Hepatocyte (in vitro differentiated cells): ENCODE data around the gene RAB3IL1. TPM values are rescaled to one million over a fixed set of nuclear protein-coding genes. Genes with fewer than 3 reads are reported as not detected.

ENCODE experiments used
- DNase-seq: peaks from one replicate; pipeline ENCODE4 v3.0.0-alpha.2; 2016; ENCODE audit warnings: low spot score
- H2AFZ ChIP-seq: fragments of 200-600 bp; sonication (generic); 2 replicates; pipeline ENCODE4 v1.6.0; 2016; ENCODE audit warnings: antibody characterized with exemption, mild to moderate bottlenecking
- H3K27ac ChIP-seq: fragments of 200-600 bp; sonication (generic); 2 replicates; pipeline ENCODE4 v1.5.1; 2016; ENCODE audit warnings: mild to moderate bottlenecking
- H3K27me3 ChIP-seq: fragments of 200-600 bp; sonication (generic); 2 replicates; pipeline ENCODE4 v1.6.1; 2016
- H3K36me3 ChIP-seq: fragments of 200-600 bp; sonication (generic); replicated peaks from 2 replicates; pipeline ENCODE4 v1.5.1; 2016; ENCODE audit warnings: low read depth; ENCODE audit not compliant: insufficient read depth
- H3K4me1 ChIP-seq: fragments of 200-600 bp; sonication (generic); 2 replicates; pipeline ENCODE4 v1.5.1; 2016; ENCODE audit warnings: mild to moderate bottlenecking, moderate library complexity; ENCODE audit not compliant: insufficient read depth
- H3K4me2 ChIP-seq: fragments of 200-600 bp; sonication (generic); 2 replicates; pipeline ENCODE4 v1.6.0; 2016
- H3K4me3 ChIP-seq: fragments of 200-600 bp; sonication (generic); 2 replicates; pipeline ENCODE4 v1.5.1; 2016; ENCODE audit warnings: mild to moderate bottlenecking
- H3K79me2 ChIP-seq: fragments of 200-600 bp; sonication (generic); 2 replicates; pipeline ENCODE4 v1.6.0; 2017; ENCODE audit warnings: mild to moderate bottlenecking
- H3K9me2 ChIP-seq: fragments of 200-600 bp; sonication (generic); replicated peaks from 2 replicates; pipeline ENCODE4 v1.6.0; 2017; ENCODE audit warnings: mild to moderate bottlenecking; ENCODE audit not compliant: insufficient read depth
- H3K9me3 ChIP-seq: fragments of 200-600 bp; sonication (generic); 2 replicates; pipeline ENCODE4 v1.5.1; 2016; ENCODE audit warnings: low read depth, mild to moderate bottlenecking
- H4K20me1 ChIP-seq: fragments of 200-600 bp; sonication (generic); 2 replicates; pipeline ENCODE4 v1.6.0; 2016; ENCODE audit warnings: mild to moderate bottlenecking; ENCODE audit not compliant: insufficient read depth, poor library complexity, severe bottlenecking
- EZH2 ChIP-seq: fragments of 200-600 bp; sonication (generic); IDR thresholded peaks from 2 replicates; pipeline ENCODE4 v1.6.1; 2016; ENCODE audit warnings: antibody characterized with exemption, mild to moderate bottlenecking, borderline replicate concordance
- EZH2phosphoT487 ChIP-seq: fragments of 200-600 bp; sonication (generic); IDR thresholded peaks from one replicate; pipeline ENCODE4 v1.6.1; 2018; ENCODE audit warnings: antibody characterized with exemption, mild to moderate bottlenecking, low read depth, moderate library complexity; ENCODE audit not compliant: unreplicated experiment, severe bottlenecking
- WGBS: methylation state at CpG from one replicate; pipeline ENCODE4 v1.1.6; 2016; ENCODE audit warnings: low lambda C conversion rate; ENCODE audit errors: missing lambda C conversion rate; 5-methylcytosine and 5-hydroxymethylcytosine counted together
- polyA plus RNA-seq: library from polyadenylated mRNA; unstranded; fragments of >200 nt; fragmentation: Nextera tagmentation; extraction: Ambion mirVana; gene quantifications from 2 replicates; pipeline ENCODE4 v1.2.1, GENCODE V29; 2016
- total RNA-seq: library from RNA; depleted of rRNA; stranded (reverse); fragments of >200 nt; gene quantifications from 2 replicates; pipeline ENCODE4 v1.2.3, GENCODE V29; 2014
- TF ChIP-seq, protein P1 (sequence below): fragments of 200-600 bp; sonication (generic); IDR thresholded peaks from 2 replicates; pipeline ENCODE4 v1.5.1; 2016; ENCODE audit warnings: antibody characterized with exemption, mild to moderate bottlenecking; ENCODE audit not compliant: poor library complexity

Gene RAB3IL1
- total and polyA plus RNA-seq, 2 experiments from 2014 or later, result 10.8 to 18.6 TPM

DNA sequence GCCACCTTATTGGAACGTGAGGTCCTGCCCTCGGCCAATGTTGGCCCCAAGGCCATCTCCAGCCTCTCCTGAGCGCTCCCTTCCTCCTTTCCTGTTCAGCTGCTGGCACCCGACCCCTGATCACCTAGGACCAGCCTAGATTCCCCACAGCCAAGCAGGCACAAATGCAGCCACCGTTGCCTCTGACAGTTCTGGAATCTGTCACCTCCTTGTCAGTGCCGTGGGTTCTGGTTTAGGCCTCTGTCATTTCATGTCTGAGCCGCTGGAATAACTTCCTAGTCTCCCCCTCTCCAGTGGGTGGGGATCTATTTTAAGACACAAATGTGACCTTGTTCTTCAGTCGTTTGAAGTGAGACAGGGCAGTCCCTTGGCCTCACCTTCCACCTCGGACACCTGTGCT lies 55.7 kb downstream of the RAB3IL1 start:
- Histone ChIP-seq H4K20me1 (no peaks in the 10 kb centered on the region), H3K4me1 (no peaks in the 10 kb centered on the region), H3K27me3 (no peaks in the 10 kb centered on the region), H3K36me3 (no peaks in the 10 kb centered on the region), H3K9me3 (no peaks in the 10 kb centered on the region), H3K4me2 (no peak overlapping the region), H3K27ac (no peak overlapping the region), H3K4me3 (no peak overlapping the region), H3K9me2 (no peaks in the 10 kb centered on the region), H3K79me2 (no peaks in the 10 kb centered on the region), H2AFZ (no peak overlapping the region)
- no peak for DNase-seq
- WGBS, result 73% methylated on average over 9 of the region's 9 CpGs
- TF ChIP-seq, protein P1, sequence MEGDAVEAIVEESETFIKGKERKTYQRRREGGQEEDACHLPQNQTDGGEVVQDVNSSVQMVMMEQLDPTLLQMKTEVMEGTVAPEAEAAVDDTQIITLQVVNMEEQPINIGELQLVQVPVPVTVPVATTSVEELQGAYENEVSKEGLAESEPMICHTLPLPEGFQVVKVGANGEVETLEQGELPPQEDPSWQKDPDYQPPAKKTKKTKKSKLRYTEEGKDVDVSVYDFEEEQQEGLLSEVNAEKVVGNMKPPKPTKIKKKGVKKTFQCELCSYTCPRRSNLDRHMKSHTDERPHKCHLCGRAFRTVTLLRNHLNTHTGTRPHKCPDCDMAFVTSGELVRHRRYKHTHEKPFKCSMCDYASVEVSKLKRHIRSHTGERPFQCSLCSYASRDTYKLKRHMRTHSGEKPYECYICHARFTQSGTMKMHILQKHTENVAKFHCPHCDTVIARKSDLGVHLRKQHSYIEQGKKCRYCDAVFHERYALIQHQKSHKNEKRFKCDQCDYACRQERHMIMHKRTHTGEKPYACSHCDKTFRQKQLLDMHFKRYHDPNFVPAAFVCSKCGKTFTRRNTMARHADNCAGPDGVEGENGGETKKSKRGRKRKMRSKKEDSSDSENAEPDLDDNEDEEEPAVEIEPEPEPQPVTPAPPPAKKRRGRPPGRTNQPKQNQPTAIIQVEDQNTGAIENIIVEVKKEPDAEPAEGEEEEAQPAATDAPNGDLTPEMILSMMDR, result no peak
- no peak for TF ChIP-seq EZH2phosphoT487
- TF ChIP-seq EZH2, result no peak

DNA sequence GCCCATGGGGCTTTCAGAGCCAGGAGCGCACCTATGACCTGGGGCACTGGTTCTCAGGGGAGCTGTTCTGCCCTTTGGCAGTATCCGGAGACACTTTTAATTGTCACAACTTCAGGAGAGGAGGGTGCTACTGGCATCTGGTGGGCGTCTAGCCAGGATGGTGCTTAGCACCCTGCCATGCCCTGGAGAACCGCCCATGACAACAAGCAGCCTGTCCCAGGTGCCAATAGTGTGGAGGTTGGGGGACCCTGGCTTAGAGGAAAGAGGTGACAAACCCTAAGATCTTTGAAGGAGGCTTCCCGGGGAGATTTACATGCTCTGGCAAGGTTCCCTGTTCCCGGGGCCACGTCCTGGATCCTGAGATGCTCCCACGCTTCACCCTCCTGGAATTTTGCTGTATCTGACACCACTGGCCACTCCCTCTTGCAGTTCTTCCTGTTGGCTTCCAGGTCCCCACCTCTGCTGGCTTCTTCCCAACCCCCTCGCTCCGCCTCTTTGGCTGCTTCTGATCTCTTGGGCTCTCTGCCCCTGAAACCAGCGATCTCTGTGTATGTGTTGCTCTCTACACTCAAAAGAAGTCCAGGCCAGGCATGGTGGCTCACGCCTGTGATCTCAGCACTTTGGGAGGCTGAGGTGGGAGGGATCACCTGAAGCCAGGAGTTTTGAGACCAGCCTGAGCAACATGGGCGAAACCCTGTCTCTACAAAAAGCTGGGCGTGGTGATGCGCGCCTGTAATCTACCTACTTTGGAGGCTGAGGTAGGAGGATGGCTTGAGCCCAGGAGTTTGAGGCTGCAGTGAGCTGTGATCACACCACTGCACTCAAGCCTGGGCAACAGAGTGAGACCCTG lies 57.1 kb downstream of the RAB3IL1 start:
- Histone ChIP-seq H3K79me2 (no peaks in the 10 kb centered on the region), H3K9me2 (no peaks in the 10 kb centered on the region), H2AFZ (no peak overlapping the region), H3K4me2 (no peak overlapping the region), H3K27me3 (no peaks in the 10 kb centered on the region), H3K27ac (no peak overlapping the region), H3K4me3 (no peak overlapping the region), H3K4me1 (no peaks in the 10 kb centered on the region), H3K36me3 (no peaks in the 10 kb centered on the region), H3K9me3 (no peaks in the 10 kb centered on the region), H4K20me1 (no peaks in the 10 kb centered on the region)
- DNase-seq, result no peak
- 97% methylated on average over 16 of the region's 16 CpGs for WGBS
- no peak for TF ChIP-seq EZH2phosphoT487
- TF ChIP-seq, protein P1, result no peak
- TF ChIP-seq EZH2, result no peak

DNA sequence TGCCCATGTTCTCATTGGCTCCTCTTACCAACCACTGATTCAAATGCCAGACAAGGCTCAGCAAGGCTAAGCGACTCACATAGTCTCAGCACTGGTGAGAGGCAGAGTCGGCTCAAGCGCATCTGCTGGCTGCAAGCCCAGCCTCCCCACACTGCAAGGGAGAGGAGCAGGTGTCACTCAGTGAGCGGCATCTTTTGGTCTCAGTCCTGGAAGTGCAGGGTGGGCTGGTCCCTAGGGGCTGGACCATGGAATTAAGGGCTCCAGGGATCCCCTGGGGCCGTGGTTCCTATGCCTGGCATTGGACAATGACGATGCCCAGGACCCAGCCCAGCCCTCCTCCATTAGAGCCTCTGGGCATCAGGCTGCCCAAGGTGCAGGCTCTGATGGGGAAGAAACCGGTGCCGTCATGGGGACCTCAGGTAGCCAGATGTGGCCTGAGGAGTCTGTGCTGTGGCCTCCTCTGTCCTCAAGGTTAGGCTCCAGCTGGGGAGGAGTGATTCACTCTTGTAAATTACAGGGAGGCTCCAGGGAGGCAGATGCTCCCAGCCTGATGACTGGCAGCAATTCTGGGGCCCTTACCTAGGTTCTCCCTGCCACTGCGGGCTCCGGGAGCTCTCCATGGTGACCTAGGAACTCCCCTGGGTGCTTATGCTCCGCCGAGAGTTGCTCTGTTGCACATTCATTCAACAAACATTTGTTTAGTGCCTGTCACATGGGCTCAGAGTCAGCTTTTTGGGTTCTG lies 61.3 kb downstream of the RAB3IL1 start:
- Histone ChIP-seq H3K9me3 (no peaks in the 10 kb centered on the region), H3K36me3 (no peaks in the 10 kb centered on the region), H2AFZ (no peak overlapping the region), H3K9me2 (no peaks in the 10 kb centered on the region), H3K4me3 (no peak overlapping the region), H3K79me2 (no peaks in the 10 kb centered on the region), H3K27ac (no peak overlapping the region), H3K4me1 (no peaks in the 10 kb centered on the region), H3K4me2 (no peak overlapping the region), H4K20me1 (no peaks in the 10 kb centered on the region), H3K27me3 (no peaks in the 10 kb centered on the region)
- DNase-seq, result no peak
- TF ChIP-seq, protein P1, result no peak
- TF ChIP-seq EZH2phosphoT487 (no peak), EZH2 (no peak)
- WGBS, result 92% methylated on average over 12 of the region's 12 CpGs
